GM21825 (cell line): ENCODE measurements around the gene BAZ1A.

Experiments
- ATAC-seq: cut with Tn5 transposase; IDR thresholded peaks from one replicate; pipeline ENCODE4 v1.9.1; 2021; ENCODE audit warnings: mild to moderate bottlenecking, moderate library complexity; ENCODE audit not compliant: unreplicated experiment

Gene BAZ1A

DNA sequence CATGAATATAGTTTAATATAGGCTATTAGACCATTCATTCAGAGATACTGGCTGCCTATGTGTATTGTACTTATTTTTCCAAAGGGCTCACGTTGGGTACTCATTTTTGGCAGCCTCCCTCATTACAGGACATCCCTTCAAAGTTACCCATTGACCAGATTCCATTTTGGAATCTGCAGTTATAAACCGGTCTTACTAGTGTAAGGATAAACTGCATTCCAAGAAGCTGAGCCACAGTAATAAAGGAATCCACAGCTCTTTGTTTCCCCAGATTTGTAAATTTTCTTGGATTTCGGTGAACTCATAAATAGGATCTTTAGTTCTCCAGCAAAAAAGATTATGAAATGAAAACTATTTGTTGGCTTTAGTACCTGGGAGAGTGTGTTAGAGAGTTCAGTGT is 141.9 kb downstream of the BAZ1A start:
- no peak for ATAC-seq

DNA sequence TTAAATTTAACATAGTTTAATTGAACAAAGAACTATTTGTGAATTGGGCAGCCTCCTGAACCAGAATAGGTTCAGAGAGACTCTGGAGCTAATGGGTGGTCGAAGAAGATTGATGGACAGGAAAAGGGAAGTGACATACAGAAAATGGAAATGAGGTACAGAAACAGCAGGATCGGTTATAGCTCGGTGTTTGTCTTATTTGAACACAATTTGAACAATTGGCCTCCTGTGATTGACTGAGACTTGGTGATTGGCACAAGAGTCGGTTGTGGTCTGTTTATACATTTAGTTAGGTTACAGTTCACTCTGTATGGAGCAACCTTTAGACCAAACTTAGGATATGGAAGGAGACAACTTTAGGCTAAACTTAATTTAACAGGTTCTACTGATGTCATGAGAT is 142.4 kb downstream of the BAZ1A start:
- ATAC-seq, result no peak

DNA sequence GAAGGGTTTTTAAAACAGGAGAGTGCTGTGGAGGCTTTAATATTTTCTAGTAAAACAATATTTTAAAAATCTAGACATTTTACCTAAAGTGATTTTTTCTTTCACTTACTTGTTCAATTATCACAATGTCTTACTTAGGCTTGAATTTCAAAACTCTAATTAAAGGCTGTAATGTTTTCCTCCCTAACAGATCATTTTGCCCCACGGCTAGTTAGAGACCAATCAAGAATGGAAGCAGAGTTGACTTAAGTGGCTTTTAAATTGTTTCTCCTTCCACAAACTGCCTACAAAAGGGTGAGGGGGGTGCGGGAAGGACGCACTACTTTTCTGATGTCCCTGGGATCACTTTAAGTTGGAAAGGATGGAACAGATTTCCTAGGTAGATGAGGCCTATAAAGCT is 151.3 kb downstream of the BAZ1A start:
- no peak for ATAC-seq

DNA sequence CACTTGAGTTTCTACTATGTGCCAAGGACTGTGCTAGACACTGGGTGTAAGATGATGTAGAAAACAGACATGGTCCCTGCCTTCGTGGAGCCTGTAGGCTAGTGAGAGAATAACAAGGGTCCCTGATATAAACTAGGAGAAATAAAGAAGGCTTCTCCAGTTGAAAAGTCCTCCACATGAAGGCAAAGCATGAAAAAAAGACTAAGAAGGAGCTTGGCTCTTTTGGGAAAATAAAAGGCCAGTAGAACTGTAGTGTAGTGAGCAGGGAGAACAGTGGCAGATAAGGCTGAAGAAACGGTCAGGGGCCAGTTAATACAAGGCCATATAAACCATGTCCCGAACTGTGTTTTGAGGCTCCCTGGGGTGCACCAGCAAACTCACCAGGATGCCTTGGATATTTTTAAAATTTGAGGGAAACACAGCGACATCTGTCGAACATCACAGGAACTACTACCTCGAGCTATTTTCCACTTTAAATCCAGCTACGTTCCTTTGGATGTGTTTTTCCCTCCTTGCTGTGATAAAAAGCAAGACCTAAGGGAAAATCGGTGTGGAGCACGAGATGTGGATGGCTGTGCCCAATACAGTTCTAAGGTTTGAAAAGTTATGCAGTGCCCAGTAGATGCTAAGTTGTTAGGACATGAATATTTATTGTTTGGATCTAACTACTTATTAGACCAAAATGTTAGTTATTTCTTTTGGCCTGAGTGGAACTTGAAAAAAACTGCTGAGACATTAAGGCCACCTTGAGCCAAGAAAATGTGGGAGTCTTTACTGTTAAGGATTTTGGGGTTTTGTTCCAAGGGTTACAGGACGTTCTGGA is 152.2 kb downstream of the BAZ1A start:
- ATAC-seq, result no peak

DNA sequence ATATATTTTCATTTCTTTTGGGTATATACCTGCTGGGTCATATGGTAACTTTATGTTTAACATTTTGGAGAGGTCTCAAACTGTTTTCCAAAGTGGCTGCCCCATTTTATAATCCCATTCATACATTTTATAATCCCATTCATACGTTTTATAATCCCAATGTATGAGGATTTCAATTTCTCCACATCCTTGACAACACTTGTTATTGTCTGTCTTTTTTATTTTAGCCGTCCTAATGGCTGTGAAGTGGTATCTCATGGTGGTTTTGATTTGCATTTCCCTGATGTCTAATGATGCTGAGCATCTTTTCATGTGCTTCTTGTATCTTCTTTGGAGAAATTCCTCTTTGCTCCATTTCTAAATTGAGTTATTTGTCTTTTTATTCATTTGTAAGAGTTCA is 154.0 kb downstream of the BAZ1A start:
- no peak for ATAC-seq

DNA sequence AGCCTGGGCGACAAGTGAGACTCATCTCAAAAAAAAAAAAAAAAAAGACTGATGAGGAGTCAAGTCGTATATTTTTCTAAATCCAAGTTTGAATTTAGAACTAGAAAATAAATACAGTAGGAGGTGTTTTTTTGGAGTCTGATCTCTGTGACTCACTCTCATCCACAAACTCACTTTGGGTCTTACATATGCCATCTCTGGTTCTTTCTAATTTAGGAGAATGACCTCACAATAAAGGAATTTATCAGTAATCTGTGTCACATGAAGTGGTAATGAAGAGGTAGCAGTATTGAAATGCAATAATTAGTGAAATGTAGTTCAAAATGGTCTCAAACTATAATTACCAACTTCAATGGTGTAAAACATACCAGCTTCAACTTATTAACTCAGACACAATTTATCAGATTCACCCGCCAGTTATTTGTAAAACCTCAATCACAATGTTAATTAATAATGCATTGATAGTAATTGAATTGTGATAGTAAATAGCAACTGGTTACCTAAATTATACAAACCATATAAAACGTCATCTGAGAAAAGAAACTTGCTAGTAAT is 156.3 kb downstream of the BAZ1A start:
- no peak for ATAC-seq

DNA sequence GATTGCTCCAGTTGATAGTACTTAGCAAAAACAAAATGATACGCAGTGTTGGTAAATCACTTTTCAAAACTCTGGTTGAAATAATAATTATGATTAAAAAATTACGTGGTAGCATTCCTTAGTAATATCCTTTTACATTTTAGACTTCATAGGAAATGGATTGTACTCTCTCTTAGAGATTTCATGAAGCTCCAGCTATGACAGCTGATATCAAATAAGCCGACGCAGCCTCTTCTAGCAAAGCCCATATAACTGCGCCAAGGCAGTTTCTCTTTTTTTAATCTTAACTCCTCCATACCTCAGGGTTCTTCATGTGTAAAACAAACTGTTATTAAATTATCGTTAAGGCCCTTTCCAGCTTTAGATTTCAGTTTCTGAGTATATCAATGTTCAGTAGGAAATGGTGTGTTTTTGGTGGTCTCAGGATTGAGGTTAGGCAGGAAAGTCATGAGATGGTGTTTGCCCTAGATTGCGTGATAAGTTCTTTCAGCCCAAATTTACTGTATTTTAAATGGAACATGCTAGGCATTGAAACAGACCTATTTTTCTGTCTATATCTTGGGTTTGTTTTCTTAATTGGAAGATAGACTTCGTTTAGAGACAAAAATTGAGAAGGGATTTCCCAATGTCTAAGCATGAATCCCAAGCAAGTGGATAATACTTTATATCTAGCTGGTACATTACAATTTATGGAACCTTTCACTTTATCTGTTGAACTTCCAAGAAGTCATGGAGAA is 159.9 kb downstream of the BAZ1A start:
- ATAC-seq, result no peak

DNA sequence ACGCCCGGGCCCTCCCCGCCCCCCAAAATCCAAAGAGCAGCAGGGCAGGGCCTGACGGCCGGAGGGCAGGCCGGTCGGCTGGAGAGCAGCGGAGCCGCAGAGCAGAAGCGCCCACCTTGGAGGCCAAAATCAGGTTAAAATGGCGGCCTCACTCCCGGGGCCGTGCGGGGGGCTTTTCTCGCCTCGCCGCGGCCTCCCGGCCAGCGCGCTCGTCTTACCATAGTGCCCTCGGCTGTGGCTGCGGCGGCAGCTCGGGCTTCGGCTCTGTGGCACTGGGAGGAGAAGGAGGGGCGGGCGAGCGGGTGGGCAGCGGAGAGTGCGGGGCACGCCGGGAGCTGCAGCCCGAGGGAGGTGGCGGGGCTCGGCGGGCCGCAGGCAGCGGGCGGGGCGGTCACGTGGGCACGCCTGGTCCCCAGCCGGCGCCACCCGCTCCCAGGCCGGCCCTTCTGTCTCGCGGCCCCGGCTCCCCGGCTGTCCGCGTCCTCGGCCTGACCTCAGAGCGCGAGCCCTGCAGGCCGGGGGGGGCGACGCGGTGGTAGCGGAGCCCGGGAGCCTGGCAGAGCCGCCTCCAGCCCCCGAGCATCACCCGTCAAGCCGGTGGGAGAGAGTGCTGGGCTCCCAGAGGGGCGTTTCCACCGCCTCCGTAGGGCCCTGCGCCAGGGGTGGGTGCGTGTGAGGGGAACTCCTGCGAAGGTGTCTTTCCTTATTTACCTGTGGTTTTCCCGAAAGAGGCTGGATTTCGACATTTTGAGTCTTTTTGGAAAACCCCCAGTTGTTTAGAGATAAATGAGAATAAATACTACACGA is 160.6 kb downstream of the BAZ1A start, which contains the start of gene CFL2:
Gene CFL2, minus strand, starts transcription at position 274 of the 807 bp plus-strand sequence. Its CDS starts 53 bp downstream, at position 221.
- ATAC-seq, result peak; percentile 84

DNA sequence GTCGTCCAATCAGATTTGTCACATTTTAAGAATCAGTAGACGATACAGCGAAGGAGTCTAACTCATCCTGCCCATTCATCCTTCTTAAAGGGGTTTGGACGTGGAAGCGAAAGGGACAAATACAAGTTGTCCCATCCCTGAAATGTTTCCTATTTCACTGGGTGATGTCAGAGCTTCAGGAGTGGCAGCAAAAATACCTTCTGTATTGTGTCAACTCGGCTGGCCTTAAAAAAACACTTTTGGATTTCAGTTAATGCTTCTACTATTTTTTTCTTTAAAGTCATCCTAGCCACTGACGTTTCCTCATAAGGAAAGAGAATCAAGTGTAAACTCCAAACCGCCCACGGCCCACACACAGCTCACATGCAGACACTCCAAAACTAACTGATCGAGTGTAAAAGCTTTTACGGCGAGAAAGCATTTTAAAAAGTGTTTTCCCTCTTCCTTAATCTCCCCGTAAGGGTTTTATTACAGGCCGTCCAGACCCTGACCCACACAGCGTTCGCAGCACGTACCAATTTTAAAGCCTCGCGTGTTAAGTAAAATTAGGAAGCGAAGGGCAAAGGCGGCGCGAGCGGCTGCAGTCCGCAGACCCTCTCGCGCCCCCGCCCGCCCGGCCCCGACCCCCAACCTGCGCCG is 161.4 kb downstream of the BAZ1A start:
- ATAC-seq, result peak; percentile 14

DNA sequence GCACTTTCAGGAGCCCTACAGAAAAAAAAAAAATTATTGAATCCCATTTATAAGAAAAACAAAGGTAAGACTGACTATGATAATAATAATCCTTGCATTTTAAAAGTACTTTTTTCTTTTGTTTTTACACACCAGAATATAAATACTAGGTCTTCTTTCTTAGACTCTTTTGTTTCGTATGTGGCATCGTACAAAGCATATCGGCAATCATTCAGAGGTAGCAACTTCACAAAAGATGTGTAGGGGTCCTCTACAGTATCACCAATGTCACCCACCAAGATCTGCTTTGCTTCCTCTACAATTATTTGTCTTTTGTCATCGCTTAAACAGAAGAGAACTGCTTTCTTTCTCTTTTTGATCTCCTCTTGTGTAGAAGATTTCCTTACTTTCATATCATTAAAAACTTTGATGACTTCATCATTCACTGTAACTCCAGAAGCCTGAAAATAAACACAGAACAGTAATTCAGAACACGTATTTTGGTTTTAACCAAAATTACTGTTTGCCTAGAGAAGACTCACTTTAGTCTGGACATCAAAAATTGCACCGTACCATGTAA is 162.0 kb downstream of the BAZ1A start:
- ATAC-seq, result no peak

DNA sequence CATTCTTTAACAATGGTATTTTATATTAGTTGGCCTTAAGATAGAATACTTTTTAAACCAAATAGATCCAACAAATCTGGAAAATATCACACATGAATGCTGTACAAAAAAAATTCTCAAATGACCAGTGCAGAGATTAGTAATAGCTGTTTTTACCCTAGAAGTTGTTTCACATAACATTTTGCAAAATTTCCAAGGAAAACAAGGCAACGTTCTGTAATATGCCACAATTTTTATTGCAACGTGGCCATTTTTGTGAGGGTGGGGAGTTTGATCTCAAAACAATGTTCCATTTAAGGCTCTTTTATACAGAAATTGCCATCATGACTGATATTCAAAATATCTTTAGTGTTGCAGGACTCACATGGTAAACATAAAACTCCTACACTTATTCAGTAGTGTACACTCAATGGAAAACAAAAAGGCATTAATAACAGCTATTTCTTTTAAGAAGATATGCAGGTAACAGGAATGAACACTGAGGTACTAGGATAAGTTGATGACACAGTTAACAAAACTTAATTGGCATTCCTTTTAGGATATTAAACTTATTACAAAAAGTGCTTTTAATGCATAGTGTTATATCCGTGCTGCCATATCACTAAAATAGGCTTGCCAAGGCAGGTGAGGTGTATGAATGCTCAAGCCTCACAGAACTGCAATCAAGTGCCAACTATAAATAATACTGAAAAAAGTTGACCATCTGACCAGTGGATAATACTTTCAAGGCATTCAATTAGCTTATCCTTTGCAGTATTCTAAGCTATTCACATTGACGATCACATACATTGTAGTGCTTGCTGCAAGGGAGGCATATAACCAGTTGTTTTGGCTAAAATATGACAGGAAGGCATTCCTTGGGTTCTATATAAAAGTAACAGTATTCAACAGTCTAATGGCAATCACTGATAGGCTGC is 163.1 kb downstream of the BAZ1A start:
- ATAC-seq, result no peak

DNA sequence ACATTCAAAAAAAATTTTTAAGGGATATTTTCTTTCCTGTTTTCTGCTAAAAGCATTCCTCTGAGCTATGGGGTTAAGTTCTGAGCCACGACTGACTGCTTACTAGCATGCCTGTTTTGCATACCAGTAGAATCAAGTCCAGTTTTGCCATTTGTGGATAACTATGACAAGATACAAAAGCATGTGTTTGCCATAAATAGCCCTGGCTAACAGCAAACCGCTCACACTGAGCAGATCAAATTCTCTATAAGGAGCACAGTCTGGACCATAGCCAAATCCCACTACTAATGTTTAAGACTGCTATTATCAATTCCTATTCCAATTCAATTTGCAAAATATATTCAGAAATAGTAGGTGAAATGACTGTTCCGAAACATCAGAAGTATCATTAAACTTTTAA is 164.0 kb downstream of the BAZ1A start:
- peak; percentile 39 for ATAC-seq

DNA sequence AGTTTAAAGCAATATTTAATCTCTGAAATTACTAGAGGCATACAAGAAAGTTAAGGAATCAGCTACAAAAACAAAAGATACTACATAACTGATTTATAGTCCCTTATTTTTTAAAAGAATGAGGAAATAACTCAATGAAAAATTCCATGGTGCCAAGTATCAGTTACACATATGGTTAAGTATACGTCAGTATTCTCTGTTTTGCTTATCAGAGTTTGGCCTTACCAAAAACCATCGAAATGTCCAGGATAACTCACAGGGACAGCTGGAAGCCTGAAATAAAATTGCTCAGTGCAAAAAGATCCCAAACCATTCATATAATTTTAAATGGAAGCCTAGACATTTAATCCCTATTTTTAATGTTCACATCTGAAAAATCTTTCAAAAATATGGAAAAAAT is 164.4 kb downstream of the BAZ1A start:
- no peak for ATAC-seq

DNA sequence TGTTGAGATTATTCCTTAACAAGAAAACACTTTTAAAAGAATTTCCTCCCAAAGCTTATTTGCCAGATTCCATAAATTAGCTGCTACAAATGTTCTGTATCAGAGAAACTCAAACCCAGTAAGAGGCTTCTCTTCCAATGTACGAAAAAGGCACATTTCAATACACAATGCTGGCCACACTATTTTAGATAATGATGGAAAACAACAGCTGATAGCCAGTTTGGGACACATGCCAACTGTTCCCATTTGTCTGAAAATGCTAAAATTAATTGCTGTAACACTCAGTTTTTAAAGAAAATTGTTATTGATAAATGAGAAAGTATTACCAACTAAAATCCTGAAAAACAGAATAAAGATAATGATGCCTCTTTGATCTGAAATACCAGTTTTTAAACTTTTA is 165.2 kb downstream of the BAZ1A start:
- ATAC-seq, result no peak

DNA sequence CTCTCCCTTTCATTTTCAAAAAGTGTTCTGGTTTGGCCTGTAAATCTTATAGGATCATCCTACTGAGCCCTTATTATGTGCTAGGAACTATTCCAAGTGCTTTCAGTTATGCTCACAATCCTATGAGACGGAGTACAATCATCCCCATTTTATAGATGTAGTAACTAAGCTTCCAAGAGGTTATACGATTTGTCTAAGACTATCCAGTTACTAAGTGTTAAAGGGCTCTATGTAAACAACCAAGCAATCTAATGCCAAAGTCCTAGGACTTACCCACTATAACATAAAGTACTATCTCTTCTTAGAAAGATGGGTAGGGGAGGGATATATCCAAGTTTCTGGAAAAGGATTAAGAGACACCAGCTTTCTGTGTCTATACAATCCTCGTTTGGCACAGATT is 167.4 kb downstream of the BAZ1A start:
- no peak for ATAC-seq
